ENCODE results near the gene MAP4K4. TPM values are rescaled to one million over a fixed set of nuclear protein-coding genes. Genes with fewer than 3 reads are reported as not detected.

MAP4K4 gene
- total RNA-seq, 1 experiment from 2014 or later, result 132 TPM

DNA sequence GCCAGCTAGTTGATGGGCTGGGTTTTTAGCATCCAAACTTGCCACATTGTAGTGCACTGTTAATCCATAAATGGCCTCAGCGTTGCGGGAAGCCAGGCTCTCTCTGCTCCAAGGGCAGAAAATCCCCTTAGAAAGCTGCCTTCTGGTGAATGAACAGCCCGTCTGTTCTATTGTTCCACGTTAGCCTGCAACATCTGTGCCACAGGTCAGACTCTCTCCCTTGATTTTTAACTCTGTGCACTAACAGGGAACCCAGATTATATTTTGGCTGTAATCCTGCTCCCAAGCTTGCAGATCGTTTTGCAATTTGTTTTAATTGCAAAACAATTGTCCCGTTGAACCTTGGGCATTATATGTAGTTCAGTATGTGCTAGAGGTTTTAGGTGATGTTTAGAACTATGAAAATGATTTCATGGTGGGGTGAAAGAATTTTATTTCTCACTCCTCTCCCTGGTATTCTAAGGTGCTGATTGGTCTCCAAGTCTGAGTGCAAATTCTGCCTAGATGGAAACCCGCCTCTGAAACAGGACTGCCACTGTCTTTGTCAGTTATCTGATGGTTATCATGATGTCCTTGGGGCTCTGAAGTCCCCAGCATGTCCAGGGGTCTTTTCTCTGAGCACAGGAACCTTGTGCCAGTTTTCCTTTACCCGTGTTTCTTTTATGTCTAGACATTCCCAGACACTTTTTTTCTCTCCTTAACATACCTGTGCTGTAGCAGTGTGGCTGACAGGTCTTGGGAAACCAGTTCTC, 106.6 kb downstream of the MAP4K4 start:
- no peak overlapping the region for H3K4ac ChIP-seq (ENCODE audit: low read depth, low read length)
- DNase-seq, result no peak
- H3K27me3 ChIP-seq (ENCODE audit: insufficient read depth, low read length), result no peaks in the 10 kb centered on the region
- H3K56ac ChIP-seq (ENCODE audit: insufficient read length, low read depth, low read length), result no peak overlapping the region
- no peak overlapping the region for H2AK5ac ChIP-seq (ENCODE audit: insufficient read length, low read length)
- H2BK12ac ChIP-seq (ENCODE audit: insufficient read length, low read depth, low read length), result no peak overlapping the region
- H2BK120ac ChIP-seq (ENCODE audit: low read depth, low read length, poor library complexity, severe bottlenecking), result no peak overlapping the region
- no peak overlapping the region for H3K27ac ChIP-seq (ENCODE audit: insufficient read length, low read depth, low read length)
- no peak overlapping the region for H3K18ac ChIP-seq (ENCODE audit: insufficient read length, low read depth, low read length)
- H3K4me1 ChIP-seq (ENCODE audit: insufficient read depth, low read length), result peaks cover 10% of the 10 kb centered on the region; the same call in 1 of the 2 replicates
- no peak overlapping the region for H3K4me2 ChIP-seq (ENCODE audit: insufficient read depth, insufficient read length, low read length)
- H2BK20ac ChIP-seq (ENCODE audit: low read depth, low read length, poor library complexity, severe bottlenecking), result no peak overlapping the region
- no peaks in the 10 kb centered on the region; the same call in 1 of the 2 replicates for H3K27me3 Mint-ChIP-seq (ENCODE audit: low read depth)
- H3K9ac ChIP-seq (ENCODE audit: extremely low read depth, insufficient read length, low read length), result no peak overlapping the region
- H3K9me3 ChIP-seq (ENCODE audit: control insufficient read depth, low read depth, low read length), result no peaks in the 10 kb centered on the region
- H3K36me3 Mint-ChIP-seq (ENCODE audit: insufficient read depth in 1 of 3, low read depth in 3 of 3), result no peaks in the 10 kb centered on the region; a peak in 1 of 7 replicates
- H3K9me3 Mint-ChIP-seq, result no peaks in the 10 kb centered on the region
- no peak overlapping the region for H4K8ac ChIP-seq (replicated peaks; ENCODE audit: insufficient read length, low read depth, low read length)
- H3K4me1 Mint-ChIP-seq, result peaks cover 60 to 62% of the 10 kb centered on the region in 2 experiments
- no CpG with 5 or more reads among the region's 8 CpGs for WGBS (ENCODE audit: extremely low coverage, insufficient read length, low lambda C conversion rate)
- no peak overlapping the region for H2AFZ ChIP-seq (ENCODE audit: low read length)
- H3K27ac Mint-ChIP-seq, result peak overlapping the region; percentile 67 to 84 (median 72); a peak in 6 of 7 replicates
- H4K20me1 ChIP-seq (ENCODE audit: control insufficient read depth, insufficient read depth, insufficient read length), result no peaks in the 10 kb centered on the region
- no peak overlapping the region; a peak in 1 of 5 replicates for H3K4me3 Mint-ChIP-seq
- H3K14ac ChIP-seq (ENCODE audit: insufficient read depth, low read length), result no peak overlapping the region
- no peak overlapping the region for H2BK15ac ChIP-seq (ENCODE audit: low read depth, low read length)
- peaks cover 5% of the 10 kb centered on the region for H3K79me1 ChIP-seq (ENCODE audit: insufficient read depth, low read depth, low read length, poor library complexity, severe bottlenecking)
- H3T11ph ChIP-seq (ENCODE audit: low read length), result no peak overlapping the region
- H3K23me2 ChIP-seq (ENCODE audit: insufficient read length, low read depth, low read length, poor library complexity, severe bottlenecking), result no peaks in the 10 kb centered on the region
- no peak overlapping the region for H4K5ac ChIP-seq (ENCODE audit: insufficient read length, low read depth, low read length)
- no peak overlapping the region for H3K23ac ChIP-seq (ENCODE audit: insufficient read length, low read depth, low read length)
- H4K91ac ChIP-seq (ENCODE audit: insufficient read length, low read depth, low read length), result no peak overlapping the region
- H3K79me2 ChIP-seq (ENCODE audit: insufficient read depth, low read length), result peaks cover 5% of the 10 kb centered on the region
- no peak overlapping the region for H2BK5ac ChIP-seq (ENCODE audit: insufficient read length, low read length)
- TF ChIP-seq, protein P1, sequence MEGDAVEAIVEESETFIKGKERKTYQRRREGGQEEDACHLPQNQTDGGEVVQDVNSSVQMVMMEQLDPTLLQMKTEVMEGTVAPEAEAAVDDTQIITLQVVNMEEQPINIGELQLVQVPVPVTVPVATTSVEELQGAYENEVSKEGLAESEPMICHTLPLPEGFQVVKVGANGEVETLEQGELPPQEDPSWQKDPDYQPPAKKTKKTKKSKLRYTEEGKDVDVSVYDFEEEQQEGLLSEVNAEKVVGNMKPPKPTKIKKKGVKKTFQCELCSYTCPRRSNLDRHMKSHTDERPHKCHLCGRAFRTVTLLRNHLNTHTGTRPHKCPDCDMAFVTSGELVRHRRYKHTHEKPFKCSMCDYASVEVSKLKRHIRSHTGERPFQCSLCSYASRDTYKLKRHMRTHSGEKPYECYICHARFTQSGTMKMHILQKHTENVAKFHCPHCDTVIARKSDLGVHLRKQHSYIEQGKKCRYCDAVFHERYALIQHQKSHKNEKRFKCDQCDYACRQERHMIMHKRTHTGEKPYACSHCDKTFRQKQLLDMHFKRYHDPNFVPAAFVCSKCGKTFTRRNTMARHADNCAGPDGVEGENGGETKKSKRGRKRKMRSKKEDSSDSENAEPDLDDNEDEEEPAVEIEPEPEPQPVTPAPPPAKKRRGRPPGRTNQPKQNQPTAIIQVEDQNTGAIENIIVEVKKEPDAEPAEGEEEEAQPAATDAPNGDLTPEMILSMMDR (conservative IDR thresholded peaks at IDR 0.05), result no peak

Measured in H9 (cell line).